Upper lobe of left lung (tissue), 4 donors: ENCODE data around the gene DDX11.

Experiments
- CTCF ChIP-seq, 6 experiments: fragments of 450-650 bp in 4 of 6; fragments of 200-600 bp in 2 of 6; sonication (generic) in 2 of 6; IDR thresholded peaks; one replicate each; pipeline ENCODE4 v1.5.1; 2016 to 2019; ENCODE audit warnings: antibody characterized with exemption in 6 of 6
- POLR2A ChIP-seq, 4 donors: fragments of 450-650 bp; IDR thresholded peaks; one replicate each; pipeline ENCODE4 v1.5.1; 2016 to 2017; ENCODE audit warnings: antibody characterized with exemption in 4 of 4, mild to moderate bottlenecking in 2 of 4
- POLR2AphosphoS5 ChIP-seq, 2 donors: sonication (generic); formaldehyde crosslinking; IDR thresholded peaks; one replicate each; pipeline ENCODE4 v1.5.1; 2017; ENCODE audit warnings: antibody characterized with exemption in 2 of 2

GRCh38 chr12:31120392-31121008 lies 46.8 kb downstream of the DDX11 start:
- TF ChIP-seq POLR2A (IDR thresholded peaks at IDR 0.05) (no peak), CTCF (IDR thresholded peaks at IDR 0.05) (no peak), POLR2AphosphoS5 (IDR thresholded peaks at IDR 0.05) (no peak)
